GM12801 (cell line): Measurements from ENCODE around the gene PRR35.

Experiments
- TF ChIP-seq, protein P1 (sequence below): IDR thresholded peaks from one replicate; pipeline ENCODE4 v1.5.1; 2011; ENCODE audit warnings: control low read depth; ENCODE audit not compliant: insufficient read length; ENCODE audit errors: extremely low read depth

Gene PRR35

GRCh38 chr16:559021-559380 lies 1.2 kb upstream of the PRR35 start:
- TF ChIP-seq, protein P1, sequence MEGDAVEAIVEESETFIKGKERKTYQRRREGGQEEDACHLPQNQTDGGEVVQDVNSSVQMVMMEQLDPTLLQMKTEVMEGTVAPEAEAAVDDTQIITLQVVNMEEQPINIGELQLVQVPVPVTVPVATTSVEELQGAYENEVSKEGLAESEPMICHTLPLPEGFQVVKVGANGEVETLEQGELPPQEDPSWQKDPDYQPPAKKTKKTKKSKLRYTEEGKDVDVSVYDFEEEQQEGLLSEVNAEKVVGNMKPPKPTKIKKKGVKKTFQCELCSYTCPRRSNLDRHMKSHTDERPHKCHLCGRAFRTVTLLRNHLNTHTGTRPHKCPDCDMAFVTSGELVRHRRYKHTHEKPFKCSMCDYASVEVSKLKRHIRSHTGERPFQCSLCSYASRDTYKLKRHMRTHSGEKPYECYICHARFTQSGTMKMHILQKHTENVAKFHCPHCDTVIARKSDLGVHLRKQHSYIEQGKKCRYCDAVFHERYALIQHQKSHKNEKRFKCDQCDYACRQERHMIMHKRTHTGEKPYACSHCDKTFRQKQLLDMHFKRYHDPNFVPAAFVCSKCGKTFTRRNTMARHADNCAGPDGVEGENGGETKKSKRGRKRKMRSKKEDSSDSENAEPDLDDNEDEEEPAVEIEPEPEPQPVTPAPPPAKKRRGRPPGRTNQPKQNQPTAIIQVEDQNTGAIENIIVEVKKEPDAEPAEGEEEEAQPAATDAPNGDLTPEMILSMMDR, result no peak

- TF ChIP-seq, protein P1, result no peak
These were observed 587 bp upstream of the PRR35 start for GRCh38 chr16:559411-560203.

- TF ChIP-seq, protein P1, result no peak
These were observed 663 bp downstream of the PRR35 start for GRCh38 chr16:560701-561412.

- TF ChIP-seq, protein P1, result no peak
These were observed 1.2 kb downstream of the PRR35 start for GRCh38 chr16:561413-561794.

GRCh38 chr16:561957-562938 lies 2.1 kb downstream of the PRR35 start:
- TF ChIP-seq, protein P1, result no peak

DNA sequence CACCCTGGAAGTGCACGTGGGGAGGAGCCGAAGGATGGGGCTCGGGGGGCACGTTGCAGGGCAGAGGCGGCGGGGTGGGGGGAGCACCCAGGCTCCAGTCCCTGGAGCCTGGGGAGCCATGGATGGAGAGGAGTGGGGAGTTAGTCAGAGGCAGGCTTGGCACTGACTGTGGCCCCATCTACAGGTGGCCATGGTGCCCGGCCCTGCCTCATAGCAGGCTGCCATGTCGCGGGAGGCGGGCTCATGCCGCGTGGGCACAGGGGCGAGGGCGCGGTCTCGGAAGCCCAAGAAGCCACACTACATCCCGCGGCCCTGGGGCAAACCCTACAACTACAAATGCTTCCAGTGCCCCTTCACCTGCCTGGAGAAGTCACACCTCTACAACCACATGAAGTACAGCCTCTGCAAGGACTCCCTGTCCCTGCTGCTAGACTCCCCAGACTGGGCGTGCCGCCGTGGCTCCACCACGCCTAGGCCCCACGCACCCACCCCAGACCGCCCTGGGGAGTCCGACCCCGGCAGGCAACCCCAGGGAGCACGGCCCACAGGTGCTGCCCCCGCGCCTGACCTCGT lies 3.0 kb downstream of the PRR35 start:
- TF ChIP-seq, protein P1, result no peak
